LHCN-M2 (cell line): ENCODE results near the gene KIF18B. TPM values are rescaled to one million over a fixed set of nuclear protein-coding genes. Genes with fewer than 3 reads are reported as not detected.
"Not testable (repeated sequence)": the region's sequence is repeated elsewhere in the genome, so short reads cannot be mapped to it uniquely, and the experiment has no call there.

Source experiments
- DNase-seq: peaks from one replicate; pipeline ENCODE4 v3.0.0-alpha.2; 2012; ENCODE audit warnings: low read depth
- total RNA-seq: library from RNA; depleted of rRNA; stranded (reverse); fragments of >200 nt; gene quantifications from 2 replicates; pipeline ENCODE4 v1.2.3, GENCODE V29; 2014

The KIF18B gene
- total RNA-seq, 1 experiment from 2014 or later = 14.7 TPM

- no peak for DNase-seq
Observed at GRCh38 chr17:44969144-44969780, 21.7 kb upstream of the KIF18B start.

- DNase-seq = peak; percentile 84
Observed at GRCh38 chr17:44968225-44969143, 20.9 kb upstream of the KIF18B start, which contains the start of gene C1QL1. C1QL1 (minus strand) TSS chr17:44968303; CDS start chr17:44968048, 255 bp downstream.

- no peak for DNase-seq
Observed at GRCh38 chr17:44967907-44968224, 20.3 kb upstream of the KIF18B start.

GRCh38 chr17:44967026-44967906 is 19.7 kb upstream of the KIF18B start:
- no peak for DNase-seq

GRCh38 chr17:44966348-44967025 is 18.9 kb upstream of the KIF18B start:
- DNase-seq = no peak

- DNase-seq = no peak
Observed at GRCh38 chr17:44965481-44966234, 18.1 kb upstream of the KIF18B start.

GRCh38 chr17:44961921-44962350 is 14.4 kb upstream of the KIF18B start:
- no peak for DNase-seq

- no peak for DNase-seq
Observed at GRCh38 chr17:44960691-44961090, 13.1 kb upstream of the KIF18B start.

GRCh38 chr17:44959821-44960531 is 12.4 kb upstream of the KIF18B start:
- DNase-seq = no peak

GRCh38 chr17:44956998-44957981 is 9.7 kb upstream of the KIF18B start:
- no peak for DNase-seq

- no peak for DNase-seq
Observed at GRCh38 chr17:44955674-44956425, 8.3 kb upstream of the KIF18B start.

- no peak for DNase-seq
Observed at GRCh38 chr17:44952946-44953475, 5.4 kb upstream of the KIF18B start.

- DNase-seq = no peak
Observed at GRCh38 chr17:44948315-44948795, 782 bp upstream of the KIF18B start.

- not testable (repeated sequence) for DNase-seq
Observed at GRCh38 chr17:44945652-44946051, 1.9 kb downstream of the KIF18B start.

- no peak for DNase-seq
Observed at GRCh38 chr17:44942456-44942855, 5.1 kb downstream of the KIF18B start.

GRCh38 chr17:44941712-44942331 is 5.8 kb downstream of the KIF18B start:
- DNase-seq = no peak

- DNase-seq = no peak
Observed at GRCh38 chr17:44940768-44941167, 6.8 kb downstream of the KIF18B start.
